Neural progenitor cell (in vitro differentiated cells): ENCODE data around the gene CBL.

Source experiments
- CTCF ChIP-seq: fragments of 200-600 bp; sonication (generic); IDR thresholded peaks from 2 replicates; pipeline ENCODE4 v1.5.1; 2017; ENCODE audit warnings: antibody characterized with exemption, mild to moderate bottlenecking
- EZH2 ChIP-seq: fragments of 200-600 bp; sonication (generic); IDR thresholded peaks from 2 replicates; pipeline ENCODE4 v1.6.1; 2017; ENCODE audit warnings: antibody characterized with exemption, mild to moderate bottlenecking, moderate library complexity
- EZH2phosphoT487 ChIP-seq: fragments of 200-600 bp; sonication (generic); IDR thresholded peaks from 2 replicates; pipeline ENCODE4 v1.6.1; 2017; ENCODE audit warnings: antibody characterized with exemption

DNA sequence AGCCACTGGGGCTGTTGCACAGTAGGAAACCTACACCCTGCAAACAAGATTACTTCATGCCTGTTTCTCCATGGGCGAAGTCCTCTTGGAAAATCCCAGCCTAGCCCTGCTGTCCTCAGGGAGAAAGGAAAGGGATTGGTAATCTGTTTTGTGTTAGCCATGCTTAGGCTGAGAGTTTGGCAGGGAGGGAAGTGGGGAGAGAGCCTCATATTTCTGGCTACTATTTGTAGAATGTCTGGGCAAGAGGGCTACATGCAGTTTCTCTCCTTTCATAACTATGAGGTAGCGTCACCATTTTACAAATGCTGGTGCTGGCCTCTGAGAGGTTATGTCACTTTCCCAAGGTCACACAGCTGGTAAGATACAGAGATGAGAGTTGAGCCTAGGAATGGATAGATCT lies 141.1 kb downstream of the CBL start:
- TF ChIP-seq CTCF (no peak), EZH2 (no peak), EZH2phosphoT487 (no peak)
